Activated naive CD4-positive, alpha-beta T cell treated with anti-CD3 and anti-CD28 coated beads, Interleukin-2, amount 10 ng/mL, durations not matched to agents 7 days and 5 days (primary cell): Measurements from ENCODE around the gene CST7.
A peak's percentile ranks its signal among the peaks of the same experiment; 100 is the strongest.

ENCODE experiments used
- CTCF ChIA-PET: fragments of 350-600 bp; sonication (Branson Sonifier 250); formaldehyde crosslinking; loops from one replicate; lab custom pipeline; 2021; ENCODE audit warnings: antibody characterized with exemption; lab: Charles Lee
- DNase-seq: peaks from one replicate; pipeline ENCODE4 v3.0.0-alpha.2; 2020
- H3K27ac Mint-ChIP-seq: one replicate; pipeline ENCODE4 v1.8.0; 2021; ENCODE audit warnings: mild to moderate bottlenecking, moderate library complexity, mixed read lengths
- H3K27me3 Mint-ChIP-seq: one replicate; pipeline ENCODE4 v1.8.0; 2021; ENCODE audit warnings: mild to moderate bottlenecking, mixed read lengths
- H3K36me3 Mint-ChIP-seq: one replicate; pipeline ENCODE4 v1.8.0; 2021; ENCODE audit warnings: mixed read lengths
- H3K4me1 Mint-ChIP-seq: one replicate; pipeline ENCODE4 v1.8.0; 2021; ENCODE audit warnings: mixed read lengths
- H3K4me3 Mint-ChIP-seq: one replicate; pipeline ENCODE4 v1.8.0; 2021; ENCODE audit warnings: mild to moderate bottlenecking, moderate library complexity, mixed read lengths
- H3K9me3 Mint-ChIP-seq: one replicate; pipeline ENCODE4 v1.8.0; 2021; ENCODE audit warnings: mixed read lengths

Gene CST7

GRCh38 chr20:24948939-24949679 lies at the start of gene CST7:
Gene CST7, plus strand, starts transcription at chr20:24949269. Its CDS starts 237 bp downstream, at chr20:24949506.
- peak within 1 kb of the TSS; percentile 79 for H3K4me3 Mint-ChIP-seq
- peak; percentile 93 for DNase-seq
- H3K36me3 Mint-ChIP-seq = peaks cover 54% of the 10 kb centered on the region
- peaks cover 41% of the 10 kb centered on the region for H3K9me3 Mint-ChIP-seq
- no peaks in the 10 kb centered on the region for H3K27me3 Mint-ChIP-seq
- peak within 1 kb of the TSS; percentile 95 for H3K27ac Mint-ChIP-seq
- CTCF ChIA-PET = interaction anchor here (2.8 kb wide), 1 partner anchor 19 kb away, joined by 20 read pairs; no protein-coding TSS in a partner anchor
- peaks cover 71% of the 10 kb centered on the region for H3K4me1 Mint-ChIP-seq

GRCh38 chr20:24906806-24907205 lies 42.3 kb upstream of the CST7 start:
- Mint-ChIP-seq H3K27me3 (peaks cover 5% of the 10 kb centered on the region), H3K36me3 (no peaks in the 10 kb centered on the region), H3K4me1 (no peaks in the 10 kb centered on the region), H3K9me3 (peaks cover 8% of the 10 kb centered on the region), H3K4me3 (no peak overlapping the region), H3K27ac (no peak overlapping the region)
- CTCF ChIA-PET = no interaction called here
- DNase-seq = no peak

DNA sequence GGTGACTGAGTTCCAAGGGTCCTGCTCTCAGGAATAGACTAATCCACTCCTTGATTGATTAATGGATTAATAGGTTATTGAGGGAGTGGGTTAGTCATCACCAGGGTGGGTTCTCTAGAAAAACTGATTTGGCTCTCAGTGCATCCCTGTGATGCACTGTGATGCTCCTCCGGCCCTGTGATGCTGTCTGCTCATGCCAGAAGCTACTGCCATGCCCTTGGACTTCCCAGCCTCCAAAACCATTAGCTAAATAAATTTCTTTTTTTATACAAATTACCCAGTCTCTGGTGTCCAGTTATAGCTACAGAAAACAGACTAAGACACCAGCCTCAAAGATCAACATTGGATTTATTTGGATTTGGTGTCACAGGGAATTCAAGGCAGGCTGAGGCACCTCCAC lies 40.4 kb upstream of the CST7 start:
- Mint-ChIP-seq H3K4me1 (no peaks in the 10 kb centered on the region), H3K9me3 (peaks cover 8% of the 10 kb centered on the region), H3K27me3 (peaks cover 5% of the 10 kb centered on the region), H3K36me3 (no peaks in the 10 kb centered on the region), H3K27ac (no peak overlapping the region), H3K4me3 (no peak overlapping the region)
- CTCF ChIA-PET = no interaction called here
- DNase-seq = no peak

GRCh38 chr20:24909086-24909780 lies 39.8 kb upstream of the CST7 start:
- no peaks in the 10 kb centered on the region for H3K4me1 Mint-ChIP-seq
- H3K27ac Mint-ChIP-seq = no peak overlapping the region
- H3K4me3 Mint-ChIP-seq = no peak overlapping the region
- DNase-seq = no peak
- H3K36me3 Mint-ChIP-seq = no peaks in the 10 kb centered on the region
- peaks cover 5% of the 10 kb centered on the region for H3K27me3 Mint-ChIP-seq
- CTCF ChIA-PET = no interaction called here
- peaks cover 8% of the 10 kb centered on the region for H3K9me3 Mint-ChIP-seq

DNA sequence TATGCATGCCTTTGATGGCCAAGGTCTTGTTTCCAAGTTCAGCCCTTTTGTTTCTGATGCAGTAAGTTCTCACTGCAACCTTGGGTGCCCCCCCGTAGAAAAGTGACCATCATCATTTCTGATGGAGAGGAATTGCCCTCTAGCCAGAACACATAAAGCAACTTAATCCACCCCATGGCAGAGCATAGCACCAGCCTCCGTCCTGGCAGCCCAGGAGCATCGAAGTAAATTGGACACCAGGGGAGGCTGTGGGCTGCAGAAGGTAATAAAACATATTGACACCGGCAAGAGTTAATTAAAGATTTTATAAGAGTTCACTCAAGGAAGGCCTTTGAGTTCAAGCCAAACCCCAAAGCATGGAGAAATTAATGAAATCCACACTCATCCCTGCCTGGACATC lies 39.2 kb upstream of the CST7 start:
- H3K4me3 Mint-ChIP-seq = no peak overlapping the region
- no peaks in the 10 kb centered on the region for H3K36me3 Mint-ChIP-seq
- H3K9me3 Mint-ChIP-seq = peaks cover 8% of the 10 kb centered on the region
- peaks cover 5% of the 10 kb centered on the region for H3K27me3 Mint-ChIP-seq
- CTCF ChIA-PET = no interaction called here
- DNase-seq = no peak
- H3K4me1 Mint-ChIP-seq = no peaks in the 10 kb centered on the region
- no peak overlapping the region for H3K27ac Mint-ChIP-seq

DNA sequence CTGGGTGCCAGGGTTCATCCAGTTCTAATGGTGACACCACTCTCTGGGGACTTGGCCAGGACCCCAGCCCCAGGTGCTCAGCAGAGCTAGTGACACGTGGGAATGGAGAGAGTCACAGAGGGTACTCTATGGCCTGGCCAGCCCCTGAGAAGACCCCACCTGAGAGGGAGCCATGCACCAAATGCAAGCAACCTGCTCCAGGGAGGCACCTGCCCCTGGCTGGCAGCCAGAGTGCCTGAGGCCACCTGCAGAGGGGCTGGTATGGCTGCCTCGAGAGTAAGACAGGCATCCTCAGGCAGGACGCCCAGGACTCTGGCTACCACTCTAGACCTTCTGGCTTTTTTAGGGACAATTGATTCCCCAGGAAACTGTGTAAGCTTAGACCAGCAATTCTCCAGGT lies 38.6 kb upstream of the CST7 start:
- Mint-ChIP-seq H3K27ac (no peak overlapping the region), H3K27me3 (peaks cover 5% of the 10 kb centered on the region)

DNA sequence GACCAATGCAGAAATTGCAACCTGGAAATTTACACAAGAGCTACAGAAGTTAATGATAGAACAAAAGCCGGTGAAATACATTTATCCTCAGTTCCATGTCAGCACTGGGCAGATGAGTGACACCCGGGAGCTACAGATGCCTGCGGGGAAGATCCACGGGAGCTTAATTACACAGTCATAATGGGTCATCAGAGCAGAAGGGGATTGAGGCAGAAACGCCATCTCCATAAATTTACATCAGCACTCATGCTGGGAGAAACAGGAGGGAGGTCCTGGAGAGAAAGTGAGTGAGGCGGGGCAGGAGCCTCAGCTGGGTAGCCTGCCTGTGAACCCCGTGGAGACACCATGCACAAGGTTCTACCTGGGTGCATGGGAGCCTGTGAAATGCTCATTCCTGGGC lies 37.6 kb upstream of the CST7 start:
- no peaks in the 10 kb centered on the region for H3K36me3 Mint-ChIP-seq
- CTCF ChIA-PET = no interaction called here
- peaks cover 6% of the 10 kb centered on the region for H3K9me3 Mint-ChIP-seq
- no peak overlapping the region for H3K27ac Mint-ChIP-seq
- no peak overlapping the region for H3K4me3 Mint-ChIP-seq
- no peak for DNase-seq
- peaks cover 6% of the 10 kb centered on the region for H3K27me3 Mint-ChIP-seq
- no peaks in the 10 kb centered on the region for H3K4me1 Mint-ChIP-seq

More for the DNA sequence above, 38.6 kb upstream of the CST7 start:
- CTCF ChIA-PET = no interaction called here
- Mint-ChIP-seq H3K36me3 (no peaks in the 10 kb centered on the region), H3K9me3 (peaks cover 8% of the 10 kb centered on the region), H3K4me3 (no peak overlapping the region), H3K4me1 (no peaks in the 10 kb centered on the region)
- DNase-seq = no peak

GRCh38 chr20:24912397-24913075 lies 36.5 kb upstream of the CST7 start:
- Mint-ChIP-seq H3K9me3 (no peaks in the 10 kb centered on the region), H3K36me3 (no peaks in the 10 kb centered on the region), H3K27me3 (peaks cover 14% of the 10 kb centered on the region), H3K27ac (no peak overlapping the region), H3K4me1 (peaks cover 2% of the 10 kb centered on the region), H3K4me3 (no peak overlapping the region)
- CTCF ChIA-PET = interaction anchor here (1.3 kb wide), 1 partner anchor 13 kb away, joined by 3 read pairs; no protein-coding TSS in a partner anchor
- no peak for DNase-seq

DNA sequence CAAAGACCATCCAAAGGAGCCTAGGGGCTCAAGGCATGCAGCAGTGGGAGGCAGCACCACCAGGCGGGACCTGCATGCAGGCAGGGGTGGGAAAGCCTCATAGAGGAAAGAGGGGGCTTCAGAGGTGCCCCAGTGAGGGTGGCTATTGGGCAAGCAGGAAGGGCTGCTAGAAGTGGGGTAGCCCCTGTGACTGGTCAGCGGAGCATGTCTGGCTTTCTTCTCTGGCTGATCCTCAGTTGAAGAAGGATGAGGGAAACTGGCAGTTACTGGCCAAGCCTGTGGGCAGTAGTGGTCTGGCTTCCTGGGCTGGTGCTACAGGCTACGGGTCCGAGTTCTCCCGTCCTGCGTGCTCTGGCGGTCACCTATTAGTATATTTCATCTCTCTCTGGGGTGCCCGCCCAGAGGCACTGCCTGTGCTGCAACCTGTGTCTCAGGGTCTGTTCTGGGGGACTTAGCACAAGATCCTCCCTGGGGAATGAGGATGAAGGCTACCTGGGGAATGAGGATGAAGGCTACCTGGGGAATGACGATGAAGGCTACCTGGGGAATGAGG lies 35.9 kb upstream of the CST7 start:
- CTCF ChIA-PET = interaction anchor here (1.3 kb wide), 2 partner anchors 14 to 811 kb away, joined by 3 read pairs; no protein-coding TSS in a partner anchor
- no peaks in the 10 kb centered on the region for H3K9me3 Mint-ChIP-seq
- no peak for DNase-seq
- no peak overlapping the region for H3K27ac Mint-ChIP-seq
- peaks cover 19% of the 10 kb centered on the region for H3K27me3 Mint-ChIP-seq
- H3K4me1 Mint-ChIP-seq = peaks cover 2% of the 10 kb centered on the region
- no peak overlapping the region for H3K4me3 Mint-ChIP-seq
- H3K36me3 Mint-ChIP-seq = no peaks in the 10 kb centered on the region

DNA sequence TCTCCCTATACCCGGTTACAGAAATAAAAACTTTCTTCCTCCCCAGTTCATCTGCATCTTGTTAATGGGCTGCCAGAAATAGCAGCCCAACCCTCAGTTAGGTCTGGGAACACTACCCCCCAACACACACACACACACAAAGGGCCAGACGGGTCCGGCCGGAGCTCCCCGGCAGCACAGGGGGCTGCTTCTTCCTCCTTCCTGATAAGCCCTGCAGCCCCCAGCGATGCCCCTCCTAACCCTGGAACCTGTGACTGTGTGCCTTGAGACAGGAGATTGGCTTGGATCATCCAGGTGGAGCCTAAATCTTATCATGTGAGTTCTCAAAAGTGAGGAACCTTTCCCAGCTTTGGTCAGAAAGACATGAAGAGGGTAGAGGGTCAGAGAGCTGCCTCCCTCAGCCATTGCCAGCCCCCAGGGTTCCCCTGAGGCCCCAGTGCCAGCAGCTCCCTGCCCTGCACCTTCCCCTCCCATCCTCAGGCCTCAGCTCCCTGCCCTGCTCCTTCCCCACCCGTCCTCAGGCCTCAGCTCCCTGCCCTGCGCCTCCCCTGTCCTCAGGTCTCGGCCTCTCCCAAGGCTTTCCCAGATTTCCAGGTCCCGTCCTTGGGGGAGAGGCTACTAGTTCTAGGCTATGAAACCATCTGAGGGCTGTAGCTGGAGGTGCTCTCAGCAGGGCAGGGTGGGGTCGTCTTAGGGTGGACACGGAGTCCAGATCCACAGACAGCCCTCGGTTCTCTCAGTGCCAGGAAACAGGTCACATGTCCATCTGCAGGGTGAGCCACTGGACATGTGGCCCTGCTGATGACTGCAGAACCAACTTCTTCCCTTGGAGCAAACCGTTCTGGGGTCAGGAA lies 34.5 kb upstream of the CST7 start:
- CTCF ChIA-PET = interaction anchor here (1.3 kb wide), 1 partner anchor 813 kb away, joined by 3 read pairs; no protein-coding TSS in a partner anchor
- no peak for DNase-seq
- no peak overlapping the region for H3K4me3 Mint-ChIP-seq
- H3K4me1 Mint-ChIP-seq = peaks cover 7% of the 10 kb centered on the region
- no peaks in the 10 kb centered on the region for H3K9me3 Mint-ChIP-seq
- no peaks in the 10 kb centered on the region for H3K36me3 Mint-ChIP-seq
- H3K27ac Mint-ChIP-seq = no peak overlapping the region
- peaks cover 21% of the 10 kb centered on the region for H3K27me3 Mint-ChIP-seq

GRCh38 chr20:24915440-24915839 lies 33.6 kb upstream of the CST7 start:
- Mint-ChIP-seq H3K27me3 (peaks cover 21% of the 10 kb centered on the region), H3K27ac (no peak overlapping the region), H3K4me1 (peaks cover 7% of the 10 kb centered on the region), H3K4me3 (no peak overlapping the region), H3K36me3 (no peaks in the 10 kb centered on the region), H3K9me3 (no peaks in the 10 kb centered on the region)
- DNase-seq = no peak
- CTCF ChIA-PET = interaction anchor here (4.7 kb wide), 1 partner anchor 813 kb away, joined by 17 read pairs; no protein-coding TSS in a partner anchor

- DNase-seq = no peak
Measured at GRCh38 chr20:24915892-24916291, 33.2 kb upstream of the CST7 start.

DNA sequence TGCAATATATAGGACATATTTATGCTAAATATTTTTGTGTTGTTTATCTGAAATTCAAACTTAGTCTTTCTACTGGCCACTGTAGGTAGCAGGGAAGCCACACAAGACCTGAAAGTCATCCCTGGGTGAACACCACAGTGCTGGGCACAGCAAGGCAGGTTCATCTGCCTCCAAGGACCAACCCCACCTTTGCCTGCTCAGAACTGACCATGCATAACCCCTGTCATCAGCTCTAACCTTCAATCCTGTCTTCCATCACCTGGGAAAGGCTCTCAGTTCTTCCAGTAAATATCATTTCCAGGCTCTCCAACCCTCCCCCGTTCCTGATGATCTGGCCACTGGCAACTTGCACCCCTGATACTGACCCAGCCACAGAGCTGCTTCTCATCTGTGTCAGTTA lies 32.7 kb upstream of the CST7 start:
- Mint-ChIP-seq H3K36me3 (no peaks in the 10 kb centered on the region), H3K9me3 (peaks cover 2% of the 10 kb centered on the region), H3K4me1 (peaks cover 7% of the 10 kb centered on the region), H3K27ac (no peak overlapping the region), H3K27me3 (peaks cover 23% of the 10 kb centered on the region), H3K4me3 (no peak overlapping the region)
- CTCF ChIA-PET = interaction anchor here (0.6 to 4.7 kb wide), 4 partner anchors 14 to 814 kb away, joined by 3 to 17 read pairs (median 4); no protein-coding TSS in a partner anchor
- DNase-seq = no peak

More at GRCh38 chr20:24915892-24916291, 33.2 kb upstream of the CST7 start:
- Mint-ChIP-seq H3K36me3 (no peaks in the 10 kb centered on the region), H3K27ac (no peak overlapping the region), H3K4me3 (no peak overlapping the region), H3K4me1 (peaks cover 7% of the 10 kb centered on the region), H3K9me3 (no peaks in the 10 kb centered on the region), H3K27me3 (peaks cover 21% of the 10 kb centered on the region)
- CTCF ChIA-PET = interaction anchor here (1.3 to 4.7 kb wide), 2 partner anchors 132 to 814 kb away, joined by 4 to 17 read pairs; no protein-coding TSS in a partner anchor
